ENCODE measurements around the gene AP1S3. TPM values are rescaled to one million over a fixed set of nuclear protein-coding genes. Genes with fewer than 3 reads are reported as not detected.

AP1S3 gene
- total and polyA plus RNA-seq, 2 donors (not counting 3 experiments of a cell fraction or from before 2014, with no cell fraction given) = 0.69 to 3.8 TPM

GRCh38 chr2:223724861-223725260 lies 112.5 kb downstream of the AP1S3 start:
- Histone ChIP-seq H2AFZ (ENCODE audit: low read depth, low read length) (peak overlapping the region; percentile 39), H3K4me1 (ENCODE audit: control insufficient read depth, extremely low read depth, insufficient read depth, low read length) (peaks cover 30% of the 10 kb centered on the region), H3K4me3 (replicated peaks in 1 of 3; ENCODE audit: insufficient read depth in 1 of 3, low read depth in 1 of 3, low read length in 3 of 3) (peak overlapping the region in 1 of 3 experiments; percentile 33), H3K36me3 (ENCODE audit: control insufficient read depth in 2 of 2, extremely low read depth in 1 of 2, insufficient read depth in 2 of 2, low read length in 2 of 2) (no peaks in the 10 kb centered on the region), H4K20me1 (replicated peaks; ENCODE audit: control insufficient read depth, extremely low read depth, insufficient read depth, low read length) (no peaks in the 10 kb centered on the region), H3K9ac (replicated peaks; ENCODE audit: extremely low read depth, insufficient read depth, low read length) (peak overlapping the region; percentile 78), H3K27ac (ENCODE audit: insufficient read depth, low read depth, low read length) (peak overlapping the region; percentile 91), H3K9me1 (replicated peaks; ENCODE audit: control insufficient read depth, extremely low read depth, insufficient read depth, low read length) (no peaks in the 10 kb centered on the region), H3K9me3 (replicated peaks; ENCODE audit: control insufficient read depth, insufficient read depth, low read length) (no peaks in the 10 kb centered on the region), H3K4me2 (ENCODE audit: insufficient read depth, low read length) (peak overlapping the region; percentile 78), H3K27me3 (ENCODE audit: control insufficient read depth in 2 of 2, insufficient read depth in 2 of 2, low read length in 2 of 2) (no peaks in the 10 kb centered on the region), H3K79me2 (ENCODE audit: control insufficient read depth, insufficient read depth, low read length) (no peaks in the 10 kb centered on the region)
- dilution Hi-C loops (cut with MboI; ENCODE audit: extremely low pct_ligation_motif_present, low sequenced_read_pairs) (no loop called here), intact Hi-C loops (cut with micrococcal nuclease) (loop anchor here (1.0 to 10.0 kb wide), 10 partner anchors 26 to 417 kb away; partner anchors contain the start of gene MRPL44)
- ChIA-PET CTCF (interaction anchor here (1.0 to 5.4 kb wide), 8 partner anchors 20 to 73 kb away, joined by 4 to 61 read pairs (median 5); no protein-coding TSS in a partner anchor), POLR2A (no interaction called here)
- DNase-seq (ENCODE audit: low read depth, low spot score) = peak; percentile 44
- FAIRE-seq = peak; percentile 62
- no TSS peak for BruUV-seq (replicated peaks)
- TF ChIP-seq POLR2A (IDR thresholded peaks at IDR 0.05; ENCODE audit: low read depth, low read length) (no peak), FOS (IDR thresholded peaks at IDR 0.05; ENCODE audit: borderline replicate concordance, insufficient read depth, low read length) (peak; percentile 23)

- Histone ChIP-seq H2AFZ (ENCODE audit: low read depth, low read length) (peak overlapping the region; percentile 5), H3K4me2 (ENCODE audit: insufficient read depth, low read length) (no peak overlapping the region), H3K27me3 (ENCODE audit: control insufficient read depth in 2 of 2, insufficient read depth in 2 of 2, low read length in 2 of 2) (no peaks in the 10 kb centered on the region), H3K4me1 (ENCODE audit: control insufficient read depth, extremely low read depth, insufficient read depth, low read length) (peaks cover 30% of the 10 kb centered on the region), H3K36me3 (ENCODE audit: control insufficient read depth in 2 of 2, extremely low read depth in 1 of 2, insufficient read depth in 2 of 2, low read length in 2 of 2) (no peaks in the 10 kb centered on the region), H3K4me3 (replicated peaks in 1 of 3; ENCODE audit: insufficient read depth in 1 of 3, low read depth in 1 of 3, low read length in 3 of 3) (no peak overlapping the region), H3K9me1 (replicated peaks; ENCODE audit: control insufficient read depth, extremely low read depth, insufficient read depth, low read length) (no peaks in the 10 kb centered on the region), H4K20me1 (replicated peaks; ENCODE audit: control insufficient read depth, extremely low read depth, insufficient read depth, low read length) (no peaks in the 10 kb centered on the region), H3K79me2 (ENCODE audit: control insufficient read depth, insufficient read depth, low read length) (no peaks in the 10 kb centered on the region), H3K9me3 (replicated peaks; ENCODE audit: control insufficient read depth, insufficient read depth, low read length) (no peaks in the 10 kb centered on the region), H3K9ac (replicated peaks; ENCODE audit: extremely low read depth, insufficient read depth, low read length) (no peak overlapping the region), H3K27ac (ENCODE audit: insufficient read depth, low read depth, low read length) (no peak overlapping the region)
- intact Hi-C loops (cut with micrococcal nuclease) (loop anchor here (2.0 to 10.0 kb wide), 2 partner anchors 111 to 231 kb away; partner anchors contain the start of gene MRPL44), dilution Hi-C loops (cut with MboI; ENCODE audit: extremely low pct_ligation_motif_present, low sequenced_read_pairs) (no loop called here)
- ChIA-PET POLR2A (no interaction called here), CTCF (no interaction called here)
- no peak for DNase-seq (ENCODE audit: low read depth, low spot score)
- FAIRE-seq = no peak
- BruUV-seq (replicated peaks) = no TSS peak
- TF ChIP-seq POLR2A (IDR thresholded peaks at IDR 0.05; ENCODE audit: low read depth, low read length) = no peak
- no peak for TF ChIP-seq POLR2AphosphoS5 (IDR thresholded peaks at IDR 0.05; ENCODE audit: insufficient read depth, low read depth, low read length)
- no peak for TF ChIP-seq CTCF (IDR thresholded peaks at IDR 0.05; ENCODE audit: extremely low read depth in 1 of 2, insufficient read depth in 1 of 2, low read depth in 1 of 2, low read length in 2 of 2)
- TF ChIP-seq FOS (IDR thresholded peaks at IDR 0.05; ENCODE audit: borderline replicate concordance, insufficient read depth, low read length) = no peak
These were observed 113.4 kb downstream of the AP1S3 start for GRCh38 chr2:223723954-223724411.
